ENCODE data around the gene OR10H2. TPM values are rescaled to one million over a fixed set of nuclear protein-coding genes. Genes with fewer than 3 reads are reported as not detected.

Gene OR10H2
- total RNA-seq, 4 donors from 2014 or later: not detected

DNA sequence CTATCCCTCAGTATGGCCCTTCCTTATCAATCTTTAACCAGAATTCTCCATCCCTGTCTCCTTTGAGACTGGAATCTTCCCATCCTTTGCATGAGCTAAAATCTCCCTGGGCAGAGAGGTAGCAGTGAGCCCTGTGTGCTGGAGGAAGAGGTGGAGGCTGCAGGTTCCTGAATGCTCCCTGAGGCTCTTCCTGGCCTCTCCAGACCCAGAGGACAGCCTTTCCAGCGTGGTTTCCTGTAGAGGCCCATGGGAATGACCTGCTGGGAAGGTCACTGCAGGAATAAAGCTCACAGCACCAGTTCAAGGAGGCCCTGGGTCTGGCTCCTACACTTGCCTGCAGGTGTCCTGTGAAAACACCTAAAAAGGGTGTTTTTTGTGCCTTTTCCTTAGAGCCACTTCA, 4.6 kb downstream of the OR10H2 start:
- peaks cover 0 to 11% (median 0%) of the 10 kb centered on the region in 4 donors for H3K27me3 ChIP-seq
- no peak for DNase-seq
- no peak for TF ChIP-seq POLR2A (IDR thresholded peaks at IDR 0.05)
- no peak for TF ChIP-seq CTCF (IDR thresholded peaks at IDR 0.05)
- no peaks in the 10 kb centered on the region for H3K36me3 ChIP-seq
- H3K4me1 ChIP-seq: no peaks in the 10 kb centered on the region
- intact Hi-C loops (cut with DNase I): no loop called here
- no peaks in the 10 kb centered on the region for H3K9me3 ChIP-seq
- no peak overlapping the region for H3K27ac ChIP-seq
- 14% methylated on average over 1 of the region's 1 CpG; no CpG with 5 or more reads in 1 of the 2 donors for WGBS, 2 donors
- no peak overlapping the region for H3K4me3 ChIP-seq

DNA sequence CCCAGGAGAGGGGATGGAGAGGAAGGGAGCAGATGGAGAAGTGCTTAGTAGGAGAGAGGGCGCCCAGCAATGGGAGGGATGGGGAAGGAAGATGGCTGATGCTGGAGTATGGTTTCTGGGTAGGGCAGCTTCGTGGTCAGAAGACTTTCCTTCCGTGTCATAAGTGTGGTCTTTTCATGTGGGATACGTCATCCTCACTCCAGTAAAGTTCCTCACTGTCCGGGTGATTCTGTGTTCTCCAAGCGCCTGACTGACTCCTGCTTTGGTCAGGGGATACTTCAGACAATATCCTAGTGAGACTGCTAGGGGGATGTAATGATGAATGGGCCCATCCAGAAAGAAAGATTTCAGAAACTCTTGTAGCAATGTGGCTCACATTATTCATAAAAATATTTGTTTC, 6.1 kb downstream of the OR10H2 start:
- WGBS, 2 donors: 55 to 66% methylated on average over 6 of the region's 6 CpGs
- H3K9me3 ChIP-seq: no peaks in the 10 kb centered on the region
- no peak overlapping the region for H3K27ac ChIP-seq
- no peak for TF ChIP-seq CTCF (IDR thresholded peaks at IDR 0.05)
- TF ChIP-seq POLR2A (IDR thresholded peaks at IDR 0.05): no peak
- H3K36me3 ChIP-seq: no peaks in the 10 kb centered on the region
- DNase-seq: no peak
- no peaks in the 10 kb centered on the region for H3K4me1 ChIP-seq
- intact Hi-C loops (cut with DNase I): no loop called here
- H3K4me3 ChIP-seq: no peak overlapping the region
- H3K27me3 ChIP-seq: peaks cover 0 to 5% (median 0%) of the 10 kb centered on the region in 4 donors

DNA sequence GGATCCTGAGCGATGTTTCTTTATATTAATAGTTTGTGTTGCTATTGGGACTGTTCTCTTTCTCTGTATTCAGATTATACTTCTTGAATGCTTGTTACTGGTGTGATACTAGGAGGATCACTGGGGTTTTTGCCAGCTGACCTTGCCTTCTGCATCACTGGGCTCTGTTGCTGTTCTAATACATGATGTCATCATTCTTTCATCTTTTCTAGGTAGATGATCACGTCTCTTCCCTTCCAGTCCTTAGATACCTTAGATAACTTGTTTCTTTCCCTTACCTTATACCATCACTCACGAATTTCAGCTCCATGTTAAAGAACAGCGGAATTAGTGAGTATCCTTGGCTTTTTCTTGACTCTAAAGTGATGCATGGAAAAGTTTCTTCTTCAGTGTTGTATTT, 9.9 kb downstream of the OR10H2 start, which contains the start of gene OR10H3:
OR10H3 (plus strand) TSS at position 264 of the 400 bp plus-strand sequence. CDS start 3,408 bp downstream, outside the sequence.
- H3K36me3 ChIP-seq: no peaks in the 10 kb centered on the region
- H3K4me3 ChIP-seq: no peak within 1 kb of the TSS
- intact Hi-C loops (cut with DNase I): no loop called here
- peaks cover 0 to 9% (median 0%) of the 10 kb centered on the region in 4 donors for H3K27me3 ChIP-seq
- WGBS, 2 donors: 62 to 65% methylated on average over 4 of the region's 4 CpGs
- DNase-seq: no peak
- H3K27ac ChIP-seq: no peak within 1 kb of the TSS
- TF ChIP-seq CTCF (IDR thresholded peaks at IDR 0.05) (no peak), POLR2A (IDR thresholded peaks at IDR 0.05) (no peak)
- no peaks in the 10 kb centered on the region for H3K4me1 ChIP-seq
- peaks cover 0 to 26% (median 8%) of the 10 kb centered on the region in 3 donors for H3K9me3 ChIP-seq

DNA sequence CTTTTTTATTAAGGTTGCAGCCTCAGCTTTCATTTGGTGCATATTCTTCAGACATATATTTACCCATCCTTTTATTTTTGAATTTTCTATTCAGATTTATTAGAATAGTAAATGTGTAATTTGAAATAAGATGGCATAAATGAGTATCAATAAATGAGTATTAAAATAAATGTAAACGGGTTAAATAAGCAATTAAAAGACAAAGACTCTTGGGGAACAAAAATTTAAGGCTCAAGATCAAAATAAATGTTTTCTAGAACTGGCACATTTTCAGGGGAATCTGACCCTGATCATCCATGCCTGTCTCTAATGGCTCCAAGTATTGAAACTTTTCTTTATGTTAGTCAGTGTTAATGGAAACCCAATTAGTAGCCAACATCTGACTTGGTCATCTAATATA, 13.0 kb downstream of the OR10H2 start:
- no peaks in the 10 kb centered on the region for H3K4me1 ChIP-seq
- H3K9me3 ChIP-seq: peaks cover 0 to 26% (median 8%) of the 10 kb centered on the region in 3 donors
- H3K36me3 ChIP-seq: no peaks in the 10 kb centered on the region
- H3K4me3 ChIP-seq: no peak overlapping the region
- peaks cover 0 to 22% (median 0%) of the 10 kb centered on the region in 4 donors for H3K27me3 ChIP-seq
- TF ChIP-seq CTCF (IDR thresholded peaks at IDR 0.05): no peak
- no peak for TF ChIP-seq POLR2A (IDR thresholded peaks at IDR 0.05)
- no peak overlapping the region for H3K27ac ChIP-seq
- WGBS, 2 donors: 44 to 68% methylated on average over 1 of the region's 1 CpG
- intact Hi-C loops (cut with DNase I): no loop called here
- DNase-seq: no peak

DNA sequence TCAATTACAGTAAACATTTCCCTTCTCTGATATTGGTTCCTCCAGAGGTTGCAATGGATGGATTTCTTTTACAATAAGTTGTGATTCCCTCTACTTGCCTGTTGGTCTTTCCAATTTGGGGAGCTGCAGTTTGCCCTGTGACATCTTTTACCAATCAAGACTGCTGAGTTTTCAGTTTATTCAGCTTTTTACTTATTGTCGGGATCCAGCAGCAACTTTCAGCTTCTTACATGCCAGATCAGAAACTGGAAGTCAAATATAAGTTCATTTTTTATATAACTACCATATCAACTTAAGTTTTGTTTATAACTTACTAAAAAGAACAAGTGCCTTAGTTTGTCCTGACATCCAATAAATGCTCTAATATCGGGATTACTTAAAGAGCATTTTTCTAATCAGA, 20.4 kb downstream of the OR10H2 start:
- Histone ChIP-seq H3K36me3 (no peaks in the 10 kb centered on the region), H3K27ac (no peak overlapping the region), H3K4me1 (no peaks in the 10 kb centered on the region), H3K27me3 (peaks cover 0 to 69% (median 0%) of the 10 kb centered on the region in 4 donors), H3K4me3 (no peak overlapping the region), H3K9me3 (no peaks in the 10 kb centered on the region)
- intact Hi-C loops (cut with DNase I): no loop called here
- 70 to 74% methylated on average over 2 of the region's 2 CpGs for WGBS, 2 donors
- TF ChIP-seq CTCF (IDR thresholded peaks at IDR 0.05) (no peak), POLR2A (IDR thresholded peaks at IDR 0.05) (no peak)
- no peak for DNase-seq
